G401.6 (cell line): ENCODE data around the gene NKX1-1.

Experiments used
- FAIRE-seq: peaks from 2 replicates; lab custom pipeline; 2012; peaks lifted over from hg19 to GRCh38; lab: Jason Lieb, UNC

The NKX1-1 gene

GRCh38 chr4:1371176-1372165, 34.8 kb downstream of the NKX1-1 start:
- FAIRE-seq = no peak

GRCh38 chr4:1370321-1371124, 35.7 kb downstream of the NKX1-1 start:
- no peak for FAIRE-seq

GRCh38 chr4:1369479-1370079, 36.7 kb downstream of the NKX1-1 start:
- FAIRE-seq = no peak

GRCh38 chr4:1369091-1369450, 37.2 kb downstream of the NKX1-1 start:
- no peak for FAIRE-seq

- no peak for FAIRE-seq
Measured at GRCh38 chr4:1368421-1369090, 37.7 kb downstream of the NKX1-1 start.

GRCh38 chr4:1367936-1368289, 38.3 kb downstream of the NKX1-1 start:
- FAIRE-seq = no peak

- FAIRE-seq = no peak
Measured at GRCh38 chr4:1367230-1367935, 38.9 kb downstream of the NKX1-1 start.

- FAIRE-seq = no peak
Measured at GRCh38 chr4:1366371-1367229, 39.6 kb downstream of the NKX1-1 start.

- no peak for FAIRE-seq
Measured at GRCh38 chr4:1365271-1366178, 40.7 kb downstream of the NKX1-1 start.

GRCh38 chr4:1364748-1365147, 41.5 kb downstream of the NKX1-1 start:
- no peak for FAIRE-seq

GRCh38 chr4:1364217-1364616, 42.0 kb downstream of the NKX1-1 start:
- no peak for FAIRE-seq

- FAIRE-seq = no peak
Measured at GRCh38 chr4:1363513-1363912, 42.7 kb downstream of the NKX1-1 start.

- no peak for FAIRE-seq
Measured at GRCh38 chr4:1362521-1362920, 43.7 kb downstream of the NKX1-1 start.

GRCh38 chr4:1362046-1362445, 44.2 kb downstream of the NKX1-1 start:
- no peak for FAIRE-seq

- no peak for FAIRE-seq
Measured at GRCh38 chr4:1361431-1361830, 44.8 kb downstream of the NKX1-1 start.

GRCh38 chr4:1360423-1361283, 45.6 kb downstream of the NKX1-1 start:
- FAIRE-seq = no peak

GRCh38 chr4:1359976-1360375, 46.3 kb downstream of the NKX1-1 start:
- no peak for FAIRE-seq

- FAIRE-seq = no peak
Measured at GRCh38 chr4:1359144-1359501, 47.1 kb downstream of the NKX1-1 start.
